ENCODE data around the gene KLF15. TPM values are rescaled to one million over a fixed set of nuclear protein-coding genes. Genes with fewer than 3 reads are reported as not detected.

KLF15 gene
- total RNA-seq, 1 experiment from 2014 or later: 0.72 TPM

GRCh38 chr3:126360714-126361060 is 3.5 kb upstream of the KLF15 start:
- DNase-seq (ENCODE audit: low read depth): no peak

- DNase-seq (ENCODE audit: low read depth): no peak
Observed at GRCh38 chr3:126360046-126360713, 3.0 kb upstream of the KLF15 start.

- DNase-seq (ENCODE audit: low read depth): no peak
Observed at GRCh38 chr3:126358816-126359181, 1.6 kb upstream of the KLF15 start.

GRCh38 chr3:126358038-126358815 is 1.0 kb upstream of the KLF15 start:
- no peak for DNase-seq (ENCODE audit: low read depth)

GRCh38 chr3:126356373-126357264 is 589 bp downstream of the KLF15 start:
- DNase-seq (ENCODE audit: low read depth): no peak

- peak; percentile 69 for DNase-seq (ENCODE audit: low read depth)
Observed at GRCh38 chr3:126355777-126356372, 1.3 kb downstream of the KLF15 start.

- no peak for DNase-seq (ENCODE audit: low read depth)
Observed at GRCh38 chr3:126355251-126355650, 2.0 kb downstream of the KLF15 start.

GRCh38 chr3:126354776-126355175 is 2.4 kb downstream of the KLF15 start:
- no peak for DNase-seq (ENCODE audit: low read depth)

- no peak for DNase-seq (ENCODE audit: low read depth)
Observed at GRCh38 chr3:126353694-126354321, 3.4 kb downstream of the KLF15 start.

GRCh38 chr3:126352476-126353454 is 4.4 kb downstream of the KLF15 start:
- no peak for DNase-seq (ENCODE audit: low read depth)

- no peak for DNase-seq (ENCODE audit: low read depth)
Observed at GRCh38 chr3:126351771-126352475, 5.3 kb downstream of the KLF15 start.

GRCh38 chr3:126351086-126351770 is 6.0 kb downstream of the KLF15 start:
- DNase-seq (ENCODE audit: low read depth): no peak

- DNase-seq (ENCODE audit: low read depth): no peak
Observed at GRCh38 chr3:126350502-126351085, 6.6 kb downstream of the KLF15 start.

- DNase-seq (ENCODE audit: low read depth): no peak
Observed at GRCh38 chr3:126349611-126350501, 7.4 kb downstream of the KLF15 start.

- DNase-seq (ENCODE audit: low read depth): no peak
Observed at GRCh38 chr3:126349071-126349470, 8.1 kb downstream of the KLF15 start.

- DNase-seq (ENCODE audit: low read depth): no peak
Observed at GRCh38 chr3:126348308-126348920, 8.8 kb downstream of the KLF15 start.

GRCh38 chr3:126347543-126348161 is 9.6 kb downstream of the KLF15 start:
- DNase-seq (ENCODE audit: low read depth): no peak

All from RPMI7951 (cell line).